GM23338 (cell line): ENCODE data around the gene RHBDF2. TPM values are rescaled to one million over a fixed set of nuclear protein-coding genes. Genes with fewer than 3 reads are reported as not detected.

Experiments used
- ATAC-seq: fragments of 200-7000 bp; cut with Tn5 transposase; 3 replicates; pipeline ENCODE4 v1.9.1; 2020
- DNase-seq: peaks from one replicate; pipeline ENCODE4 v3.0.0-alpha.2; 2015; ENCODE audit warnings: low spot score
- H2AFZ ChIP-seq: fragments of 200-600 bp; sonication (generic); 2 replicates; pipeline ENCODE4 v1.8.0; 2016; ENCODE audit warnings: antibody characterized with exemption, mild to moderate bottlenecking, moderate library complexity
- H3F3A ChIP-seq: fragments of 200-600 bp; sonication (generic); replicated peaks from 2 replicates; pipeline ENCODE4 v1.8.0; 2017; ENCODE audit warnings: antibody characterized with exemption, mixed run types, low read depth
- H3K27ac ChIP-seq: fragments of 200-600 bp; sonication (generic); 2 replicates; pipeline ENCODE4 v1.6.1; 2016; ENCODE audit warnings: low read depth
- H3K27me3 ChIP-seq: fragments of 200-600 bp; sonication (generic); 2 replicates; pipeline ENCODE4 v1.8.0; 2016; ENCODE audit warnings: mild to moderate bottlenecking, mixed run types, moderate library complexity; ENCODE audit not compliant: insufficient read depth
- H3K36me3 ChIP-seq: fragments of 200-600 bp; sonication (generic); 2 replicates; pipeline ENCODE4 v1.8.0; 2016; ENCODE audit warnings: mild to moderate bottlenecking; ENCODE audit not compliant: insufficient read depth
- H3K4me1 ChIP-seq: fragments of 200-600 bp; sonication (generic); 2 replicates; pipeline ENCODE4 v1.8.0; 2016; ENCODE audit warnings: mild to moderate bottlenecking, moderate library complexity; ENCODE audit not compliant: insufficient read depth
- H3K4me2 ChIP-seq: fragments of 200-600 bp; sonication (generic); 2 replicates; pipeline ENCODE4 v1.7.1; 2017; ENCODE audit warnings: mixed run types
- H3K4me3 ChIP-seq: fragments of 200-600 bp; sonication (generic); 2 replicates; pipeline ENCODE4 v1.6.1; 2016; ENCODE audit warnings: mixed run types
- H3K79me2 ChIP-seq: fragments of 200-600 bp; sonication (generic); replicated peaks from 2 replicates; pipeline ENCODE4 v1.8.0; 2017; ENCODE audit warnings: mild to moderate bottlenecking; ENCODE audit not compliant: insufficient read depth
- H3K9me2 ChIP-seq: fragments of 200-600 bp; sonication (generic); 2 replicates; pipeline ENCODE4 v1.8.0; 2017; ENCODE audit not compliant: insufficient read depth
- H4K20me1 ChIP-seq: fragments of 200-600 bp; sonication (generic); replicated peaks from 2 replicates; pipeline ENCODE4 v1.8.0; 2017; ENCODE audit warnings: mild to moderate bottlenecking; ENCODE audit not compliant: insufficient read depth
- H3K27ac Mint-ChIP-seq: 2 replicates; pipeline ENCODE4 v1.8.0; 2020; ENCODE audit warnings: inconsistent platforms, mild to moderate bottlenecking, moderate library complexity, mixed read lengths
- H3K27me3 Mint-ChIP-seq: 3 replicates; pipeline ENCODE4 v1.8.0; 2022; ENCODE audit warnings: low read depth, mild to moderate bottlenecking, moderate library complexity, mixed read lengths, inconsistent platforms; ENCODE audit not compliant: insufficient read depth, poor library complexity
- H3K36me3 Mint-ChIP-seq: 3 replicates; pipeline ENCODE4 v1.8.0; 2021; ENCODE audit warnings: low read depth, mild to moderate bottlenecking, inconsistent platforms, moderate library complexity, mixed read lengths
- H3K4me1 Mint-ChIP-seq: 3 replicates; pipeline ENCODE4 v1.8.0; 2020; ENCODE audit warnings: mild to moderate bottlenecking, inconsistent platforms, mixed read lengths
- H3K4me3 Mint-ChIP-seq: 3 replicates; pipeline ENCODE4 v1.8.0; 2021; ENCODE audit warnings: moderate library complexity, mild to moderate bottlenecking, inconsistent platforms, mixed read lengths
- H3K9me3 Mint-ChIP-seq: 3 replicates; pipeline ENCODE4 v1.8.0; 2020; ENCODE audit warnings: moderate library complexity, mild to moderate bottlenecking, inconsistent platforms, mixed read lengths
- CREB1 ChIP-seq: fragments of 250-450 bp; sonication (Bioruptor Pico); IDR thresholded peaks from 2 replicates; pipeline ENCODE4 v1.5.0; 2020; ENCODE audit warnings: low read depth, mild to moderate bottlenecking, moderate library complexity
- CTCF ChIP-seq, 2 experiments: fragments of 200-600 bp in 1 of 2; sonication (generic) in 1 of 2; conservative IDR thresholded peaks; 2 replicates each; pipeline versions ENCODE4 v1.5.1 to v1.6.1; 2016 to 2017; ENCODE audit warnings: antibody characterized with exemption in 2 of 2, low read depth in 2 of 2, mild to moderate bottlenecking in 2 of 2, moderate library complexity in 1 of 2
- EZH2 ChIP-seq: fragments of 200-600 bp; sonication (generic); IDR thresholded peaks from one replicate; pipeline ENCODE4 v1.8.0; 2017; ENCODE audit warnings: antibody characterized with exemption, mild to moderate bottlenecking, low read depth; ENCODE audit not compliant: unreplicated experiment
- EZH2phosphoT487 ChIP-seq: fragments of 200-600 bp; sonication (generic); IDR thresholded peaks from one replicate; pipeline ENCODE4 v1.8.1; 2018; ENCODE audit warnings: antibody characterized with exemption; ENCODE audit not compliant: unreplicated experiment
- NANOG ChIP-seq: IDR thresholded peaks from 2 replicates; pipeline ENCODE4 v1.6.1; 2016; ENCODE audit warnings: antibody characterized with exemption, borderline replicate concordance
- POLR2AphosphoS5 ChIP-seq: IDR thresholded peaks from 2 replicates; pipeline ENCODE4 v1.6.1; 2016; ENCODE audit warnings: antibody characterized with exemption, low read depth
- ZNF331 ChIP-seq: fragments of 250-450 bp; sonication (Bioruptor Pico); IDR thresholded peaks from 2 replicates; pipeline ENCODE4 v1.5.0; 2020; ENCODE audit warnings: low read depth, mild to moderate bottlenecking, moderate library complexity
- polyA plus RNA-seq: library from polyadenylated mRNA; unstranded; fragments of >200 nt; fragmentation: Nextera tagmentation; extraction: Ambion mirVana; gene quantifications from 2 replicates; pipeline ENCODE4 v1.2.1, GENCODE V29; 2016
- total RNA-seq: library from RNA; depleted of rRNA; stranded (reverse); fragments of >200 nt; shearing (Covaris generic); gene quantifications from 2 replicates; pipeline ENCODE4 v1.2.3, GENCODE V29; 2014
- TF ChIP-seq, protein P1 (sequence below): IDR thresholded peaks from one replicate; pipeline ENCODE4 v1.6.1; 2018; ENCODE audit warnings: antibody characterized with exemption; ENCODE audit not compliant: unreplicated experiment
- TF ChIP-seq, protein P2 (sequence below): fragments of 250-450 bp; sonication (Bioruptor Pico); IDR thresholded peaks from 2 replicates; pipeline ENCODE4 v1.5.0; 2020; ENCODE audit warnings: mild to moderate bottlenecking, moderate library complexity
- TF ChIP-seq, protein P3 (sequence below): IDR thresholded peaks from 2 replicates; pipeline ENCODE4 v1.6.1; 2016; ENCODE audit warnings: antibody characterized with exemption

RHBDF2 gene
- total and polyA plus RNA-seq, 2 experiments from 2014 or later, result 9.4 to 29.5 TPM

DNA sequence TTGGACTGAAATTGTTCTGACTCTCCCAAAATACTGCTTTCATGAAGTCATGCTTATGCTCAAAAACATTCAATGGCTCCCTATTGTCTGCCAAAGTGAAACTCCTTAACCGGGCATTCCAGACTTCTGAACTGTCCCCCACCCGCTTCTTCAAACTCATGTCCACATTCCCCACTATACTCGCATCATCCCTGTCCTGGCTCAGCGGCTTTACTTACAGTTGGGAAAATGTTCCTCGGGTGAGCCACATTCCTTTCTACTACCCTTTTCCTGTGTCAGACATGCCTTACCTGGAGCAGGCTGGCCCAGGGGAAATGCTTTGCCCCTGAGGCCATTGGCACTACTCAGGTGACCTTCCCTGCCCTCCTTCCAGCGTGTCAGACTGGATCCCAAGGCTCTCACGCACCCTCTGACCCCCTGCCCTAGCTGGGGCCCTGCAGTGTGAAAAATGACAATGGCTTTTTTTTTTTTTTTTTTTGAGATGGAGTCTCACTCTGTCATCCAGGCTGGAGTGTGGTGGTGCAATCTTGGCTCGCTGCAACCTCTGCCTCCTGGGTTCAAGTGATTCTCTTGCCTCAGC is 30.9 kb upstream of the RHBDF2 start (continued):
- no peak for TF ChIP-seq EZH2phosphoT487
- no peak for TF ChIP-seq CTCF (conservative IDR thresholded peaks at IDR 0.05; ENCODE audit: low read depth in 2 of 2)

DNA sequence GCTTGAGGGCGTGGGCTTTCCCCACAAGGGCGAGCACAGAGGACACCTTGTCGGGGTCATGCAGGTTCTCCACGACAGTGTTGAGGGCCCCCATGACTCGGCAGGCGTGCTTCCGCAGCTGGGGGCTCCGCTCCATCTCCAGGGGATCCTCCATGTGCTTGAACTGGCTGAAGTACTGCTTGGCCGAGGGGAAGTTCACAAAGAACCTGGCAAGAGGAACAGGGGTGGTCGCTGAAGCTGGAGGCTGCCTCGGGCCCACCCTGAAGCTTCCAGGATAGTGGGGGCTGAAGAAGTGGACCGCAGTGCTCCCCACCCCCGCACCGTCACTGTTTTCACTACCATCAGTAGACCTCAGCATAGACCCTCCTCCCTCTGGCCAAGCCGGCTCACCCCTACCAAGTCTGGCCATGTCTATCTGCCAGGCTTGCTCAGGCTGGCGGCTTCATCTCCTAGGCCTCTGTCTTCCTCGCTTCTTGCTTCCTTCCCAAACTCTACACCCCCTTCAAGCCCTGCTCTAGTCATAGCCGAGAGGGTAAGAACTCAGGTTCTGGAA is 30.3 kb upstream of the RHBDF2 start:
- DNase-seq, result no peak
- Mint-ChIP-seq H3K4me3 (no peak overlapping the region; the same call in 2 of the 3 replicates), H3K9me3 (no peaks in the 10 kb centered on the region), H3K4me1 (peaks cover 30% of the 10 kb centered on the region), H3K27ac (no peak overlapping the region), H3K27me3 (peaks cover 21% of the 10 kb centered on the region), H3K36me3 (no peaks in the 10 kb centered on the region)
- Histone ChIP-seq H3K9me2 (no peaks in the 10 kb centered on the region), H3K27ac (no peak overlapping the region), H3K36me3 (no peaks in the 10 kb centered on the region), H2AFZ (no peak overlapping the region), H3K27me3 (peaks cover 14% of the 10 kb centered on the region), H3K4me3 (no peak overlapping the region), H3K4me2 (no peak overlapping the region), H4K20me1 (no peaks in the 10 kb centered on the region), H3K79me2 (no peaks in the 10 kb centered on the region), H3K4me1 (peaks cover 9% of the 10 kb centered on the region; the same call in 1 of the 2 replicates), H3F3A (0 out of 2 replicates have a peak, but pooled peaks cover 5% of the 10 kb centered on the region)
- ATAC-seq, result no peak
- TF ChIP-seq NANOG (no peak), CREB1 (no peak), EZH2 (no peak), ZNF331 (no peak), POLR2AphosphoS5 (no peak), EZH2phosphoT487 (no peak)
- TF ChIP-seq, protein P1, sequence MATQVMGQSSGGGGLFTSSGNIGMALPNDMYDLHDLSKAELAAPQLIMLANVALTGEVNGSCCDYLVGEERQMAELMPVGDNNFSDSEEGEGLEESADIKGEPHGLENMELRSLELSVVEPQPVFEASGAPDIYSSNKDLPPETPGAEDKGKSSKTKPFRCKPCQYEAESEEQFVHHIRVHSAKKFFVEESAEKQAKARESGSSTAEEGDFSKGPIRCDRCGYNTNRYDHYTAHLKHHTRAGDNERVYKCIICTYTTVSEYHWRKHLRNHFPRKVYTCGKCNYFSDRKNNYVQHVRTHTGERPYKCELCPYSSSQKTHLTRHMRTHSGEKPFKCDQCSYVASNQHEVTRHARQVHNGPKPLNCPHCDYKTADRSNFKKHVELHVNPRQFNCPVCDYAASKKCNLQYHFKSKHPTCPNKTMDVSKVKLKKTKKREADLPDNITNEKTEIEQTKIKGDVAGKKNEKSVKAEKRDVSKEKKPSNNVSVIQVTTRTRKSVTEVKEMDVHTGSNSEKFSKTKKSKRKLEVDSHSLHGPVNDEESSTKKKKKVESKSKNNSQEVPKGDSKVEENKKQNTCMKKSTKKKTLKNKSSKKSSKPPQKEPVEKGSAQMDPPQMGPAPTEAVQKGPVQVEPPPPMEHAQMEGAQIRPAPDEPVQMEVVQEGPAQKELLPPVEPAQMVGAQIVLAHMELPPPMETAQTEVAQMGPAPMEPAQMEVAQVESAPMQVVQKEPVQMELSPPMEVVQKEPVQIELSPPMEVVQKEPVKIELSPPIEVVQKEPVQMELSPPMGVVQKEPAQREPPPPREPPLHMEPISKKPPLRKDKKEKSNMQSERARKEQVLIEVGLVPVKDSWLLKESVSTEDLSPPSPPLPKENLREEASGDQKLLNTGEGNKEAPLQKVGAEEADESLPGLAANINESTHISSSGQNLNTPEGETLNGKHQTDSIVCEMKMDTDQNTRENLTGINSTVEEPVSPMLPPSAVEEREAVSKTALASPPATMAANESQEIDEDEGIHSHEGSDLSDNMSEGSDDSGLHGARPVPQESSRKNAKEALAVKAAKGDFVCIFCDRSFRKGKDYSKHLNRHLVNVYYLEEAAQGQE, result no peak
- TF ChIP-seq, protein P2, sequence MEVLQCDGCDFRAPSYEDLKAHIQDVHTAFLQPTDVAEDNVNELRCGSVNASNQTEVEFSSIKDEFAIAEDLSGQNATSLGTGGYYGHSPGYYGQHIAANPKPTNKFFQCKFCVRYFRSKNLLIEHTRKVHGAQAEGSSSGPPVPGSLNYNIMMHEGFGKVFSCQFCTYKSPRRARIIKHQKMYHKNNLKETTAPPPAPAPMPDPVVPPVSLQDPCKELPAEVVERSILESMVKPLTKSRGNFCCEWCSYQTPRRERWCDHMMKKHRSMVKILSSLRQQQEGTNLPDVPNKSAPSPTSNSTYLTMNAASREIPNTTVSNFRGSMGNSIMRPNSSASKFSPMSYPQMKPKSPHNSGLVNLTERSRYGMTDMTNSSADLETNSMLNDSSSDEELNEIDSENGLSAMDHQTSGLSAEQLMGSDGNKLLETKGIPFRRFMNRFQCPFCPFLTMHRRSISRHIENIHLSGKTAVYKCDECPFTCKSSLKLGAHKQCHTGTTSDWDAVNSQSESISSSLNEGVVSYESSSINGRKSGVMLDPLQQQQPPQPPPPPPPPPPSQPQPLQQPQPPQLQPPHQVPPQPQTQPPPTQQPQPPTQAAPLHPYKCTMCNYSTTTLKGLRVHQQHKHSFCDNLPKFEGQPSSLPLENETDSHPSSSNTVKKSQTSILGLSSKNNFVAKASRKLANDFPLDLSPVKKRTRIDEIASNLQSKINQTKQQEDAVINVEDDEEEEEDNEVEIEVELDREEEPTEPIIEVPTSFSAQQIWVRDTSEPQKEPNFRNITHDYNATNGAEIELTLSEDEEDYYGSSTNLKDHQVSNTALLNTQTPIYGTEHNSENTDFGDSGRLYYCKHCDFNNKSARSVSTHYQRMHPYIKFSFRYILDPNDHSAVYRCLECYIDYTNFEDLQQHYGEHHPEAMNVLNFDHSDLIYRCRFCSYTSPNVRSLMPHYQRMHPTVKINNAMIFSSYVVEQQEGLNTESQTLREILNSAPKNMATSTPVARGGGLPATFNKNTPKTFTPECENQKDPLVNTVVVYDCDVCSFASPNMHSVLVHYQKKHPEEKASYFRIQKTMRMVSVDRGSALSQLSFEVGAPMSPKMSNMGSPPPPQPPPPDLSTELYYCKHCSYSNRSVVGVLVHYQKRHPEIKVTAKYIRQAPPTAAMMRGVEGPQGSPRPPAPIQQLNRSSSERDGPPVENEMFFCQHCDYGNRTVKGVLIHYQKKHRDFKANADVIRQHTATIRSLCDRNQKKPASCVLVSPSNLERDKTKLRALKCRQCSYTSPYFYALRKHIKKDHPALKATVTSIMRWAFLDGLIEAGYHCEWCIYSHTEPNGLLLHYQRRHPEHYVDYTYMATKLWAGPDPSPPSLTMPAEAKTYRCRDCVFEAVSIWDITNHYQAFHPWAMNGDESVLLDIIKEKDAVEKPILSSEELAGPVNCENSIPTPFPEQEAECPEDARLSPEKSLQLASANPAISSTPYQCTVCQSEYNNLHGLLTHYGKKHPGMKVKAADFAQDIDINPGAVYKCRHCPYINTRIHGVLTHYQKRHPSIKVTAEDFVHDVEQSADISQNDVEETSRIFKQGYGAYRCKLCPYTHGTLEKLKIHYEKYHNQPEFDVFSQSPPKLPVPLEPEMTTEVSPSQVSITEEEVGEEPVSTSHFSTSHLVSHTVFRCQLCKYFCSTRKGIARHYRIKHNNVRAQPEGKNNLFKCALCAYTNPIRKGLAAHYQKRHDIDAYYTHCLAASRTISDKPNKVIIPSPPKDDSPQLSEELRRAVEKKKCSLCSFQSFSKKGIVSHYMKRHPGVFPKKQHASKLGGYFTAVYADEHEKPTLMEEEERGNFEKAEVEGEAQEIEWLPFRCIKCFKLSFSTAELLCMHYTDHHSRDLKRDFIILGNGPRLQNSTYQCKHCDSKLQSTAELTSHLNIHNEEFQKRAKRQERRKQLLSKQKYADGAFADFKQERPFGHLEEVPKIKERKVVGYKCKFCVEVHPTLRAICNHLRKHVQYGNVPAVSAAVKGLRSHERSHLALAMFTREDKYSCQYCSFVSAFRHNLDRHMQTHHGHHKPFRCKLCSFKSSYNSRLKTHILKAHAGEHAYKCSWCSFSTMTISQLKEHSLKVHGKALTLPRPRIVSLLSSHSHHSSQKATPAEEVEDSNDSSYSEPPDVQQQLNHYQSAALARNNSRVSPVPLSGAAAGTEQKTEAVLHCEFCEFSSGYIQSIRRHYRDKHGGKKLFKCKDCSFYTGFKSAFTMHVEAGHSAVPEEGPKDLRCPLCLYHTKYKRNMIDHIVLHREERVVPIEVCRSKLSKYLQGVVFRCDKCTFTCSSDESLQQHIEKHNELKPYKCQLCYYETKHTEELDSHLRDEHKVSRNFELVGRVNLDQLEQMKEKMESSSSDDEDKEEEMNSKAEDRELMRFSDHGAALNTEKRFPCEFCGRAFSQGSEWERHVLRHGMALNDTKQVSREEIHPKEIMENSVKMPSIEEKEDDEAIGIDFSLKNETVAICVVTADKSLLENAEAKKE (CRISPR knock-in tag), result no peak
- TF ChIP-seq, protein P3, sequence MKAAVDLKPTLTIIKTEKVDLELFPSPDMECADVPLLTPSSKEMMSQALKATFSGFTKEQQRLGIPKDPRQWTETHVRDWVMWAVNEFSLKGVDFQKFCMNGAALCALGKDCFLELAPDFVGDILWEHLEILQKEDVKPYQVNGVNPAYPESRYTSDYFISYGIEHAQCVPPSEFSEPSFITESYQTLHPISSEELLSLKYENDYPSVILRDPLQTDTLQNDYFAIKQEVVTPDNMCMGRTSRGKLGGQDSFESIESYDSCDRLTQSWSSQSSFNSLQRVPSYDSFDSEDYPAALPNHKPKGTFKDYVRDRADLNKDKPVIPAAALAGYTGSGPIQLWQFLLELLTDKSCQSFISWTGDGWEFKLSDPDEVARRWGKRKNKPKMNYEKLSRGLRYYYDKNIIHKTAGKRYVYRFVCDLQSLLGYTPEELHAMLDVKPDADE, result no peak
